CD4-positive, CD25-positive, alpha-beta regulatory T cell (primary cell): ENCODE data around the gene BGLAP. TPM values are rescaled to one million over a fixed set of nuclear protein-coding genes. Genes with fewer than 3 reads are reported as not detected.

Experiments used
- ATAC-seq, 2 donors: fragments of 150-1000 bp; cut with Tn5 transposase; one replicate each; pipeline ENCODE4 v1.10.0; 2021; ENCODE audit warnings: low read depth in 2 of 2, moderate number of reproducible peaks in 2 of 2, moderate library complexity in 1 of 2
- DNase-seq, 3 donors: peaks; one replicate each; pipeline versions ENCODE4 v3.0.0 to v3.0.0-alpha.2; 2012 to 2022; ENCODE audit warnings: mixed read lengths in 1 of 3
- H3K27ac ChIP-seq: one replicate; pipeline ENCODE4 v1.7.0; 2013; ENCODE audit warnings: mild to moderate bottlenecking, low read length; ENCODE audit not compliant: insufficient read depth, poor library complexity, severe bottlenecking
- H3K27me3 ChIP-seq: one replicate; pipeline ENCODE4 v1.7.0; 2013; ENCODE audit warnings: low read length; ENCODE audit not compliant: control insufficient read depth, insufficient read depth
- H3K36me3 ChIP-seq: one replicate; pipeline ENCODE4 v1.7.0; 2013; ENCODE audit warnings: mild to moderate bottlenecking, low read length, moderate library complexity; ENCODE audit not compliant: control insufficient read depth, insufficient read depth
- H3K4me1 ChIP-seq: 2 replicates; pipeline ENCODE4 v1.7.0; 2013; ENCODE audit warnings: mild to moderate bottlenecking, low read length; ENCODE audit not compliant: insufficient read depth, control insufficient read depth, poor library complexity, severe bottlenecking
- H3K4me3 ChIP-seq: one replicate; pipeline ENCODE4 v1.7.0; 2013; ENCODE audit warnings: low read depth, mild to moderate bottlenecking, low read length, moderate library complexity
- H3K9me3 ChIP-seq, 2 experiments: 1 replicate in 1 of 2; 2 replicates in 1 of 2; pipeline ENCODE4 v1.7.0; 2013; ENCODE audit warnings: low read length in 2 of 2, mild to moderate bottlenecking in 1 of 2, moderate library complexity in 1 of 2; ENCODE audit not compliant: control insufficient read depth in 2 of 2
- H3K27ac Mint-ChIP-seq, 3 donors: one replicate each; pipeline ENCODE4 v1.8.0; 2020 to 2022; ENCODE audit warnings: mild to moderate bottlenecking in 3 of 3, mixed read lengths in 3 of 3, moderate library complexity in 2 of 3
- H3K27me3 Mint-ChIP-seq: one replicate; pipeline ENCODE4 v1.8.0; 2022; ENCODE audit warnings: mild to moderate bottlenecking, mixed read lengths
- H3K36me3 Mint-ChIP-seq: one replicate; pipeline ENCODE4 v1.8.0; 2020; ENCODE audit warnings: mixed read lengths
- H3K4me1 Mint-ChIP-seq, 4 donors: one replicate each; pipeline ENCODE4 v1.8.0; 2020 to 2022; ENCODE audit warnings: mixed read lengths in 4 of 4, mild to moderate bottlenecking in 1 of 4
- H3K4me3 Mint-ChIP-seq, 4 donors: one replicate each; pipeline ENCODE4 v1.8.0; 2020 to 2022; ENCODE audit warnings: mild to moderate bottlenecking in 4 of 4, mixed read lengths in 4 of 4, moderate library complexity in 3 of 4
- H3K9me3 Mint-ChIP-seq, 7 donors: one replicate each; pipeline ENCODE4 v1.8.0; 2020 to 2022; ENCODE audit warnings: mixed read lengths in 7 of 7, mild to moderate bottlenecking in 3 of 7, moderate library complexity in 2 of 7
- polyA plus RNA-seq, 4 donors: library from polyadenylated mRNA; unstranded; fragments of 300-500 nt; fragmentation: Illumina TruSeq; gene quantifications; one replicate each; pipeline ENCODE4 v1.2.3, GENCODE V29; 2021
- total RNA-seq: library from RNA; stranded (reverse); gene quantifications from one replicate; pipeline ENCODE4 v1.2.3, GENCODE V29; 2022

Gene BGLAP
- total and polyA plus RNA-seq, 5 donors from 2014 or later, result 1.1 TPM; not detected in 4

DNA sequence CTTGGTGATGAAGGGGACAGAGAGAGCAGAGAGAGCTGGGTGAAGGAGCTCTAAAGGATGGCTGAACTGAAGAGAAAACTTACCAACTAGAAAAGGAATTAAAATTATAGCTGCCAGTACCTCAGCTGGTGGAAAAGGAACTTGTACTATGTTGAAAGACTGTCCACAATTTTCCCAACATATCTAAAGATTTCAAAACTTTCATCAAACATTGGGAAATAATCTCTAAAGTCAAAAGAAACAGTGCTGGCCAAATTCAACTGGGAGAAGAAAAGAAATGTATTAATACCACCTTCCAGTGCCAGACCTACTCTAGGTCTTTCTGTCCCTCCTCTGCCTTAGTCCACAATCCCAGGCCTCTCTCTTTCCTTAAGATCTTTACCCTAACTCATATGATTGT is 34.5 kb downstream of the BGLAP start:
- DNase-seq, result no peak
- no peaks in the 10 kb centered on the region for H3K27me3 ChIP-seq
- H3K9me3 Mint-ChIP-seq, result no peaks in the 10 kb centered on the region
- no peak overlapping the region for H3K4me3 Mint-ChIP-seq
- ATAC-seq, result no peak
- H3K4me1 ChIP-seq, result peaks cover 11% of the 10 kb centered on the region
- peaks cover 42% of the 10 kb centered on the region for H3K36me3 Mint-ChIP-seq
- no peak overlapping the region for H3K4me3 ChIP-seq
- peaks cover 11 to 24% (median 17%) of the 10 kb centered on the region in 4 donors for H3K4me1 Mint-ChIP-seq
- no peaks in the 10 kb centered on the region for H3K27me3 Mint-ChIP-seq
- no peaks in the 10 kb centered on the region for H3K9me3 ChIP-seq
- H3K27ac Mint-ChIP-seq, result no peak overlapping the region
- H3K36me3 ChIP-seq, result peaks cover 73% of the 10 kb centered on the region
- H3K27ac ChIP-seq, result no peak overlapping the region

DNA sequence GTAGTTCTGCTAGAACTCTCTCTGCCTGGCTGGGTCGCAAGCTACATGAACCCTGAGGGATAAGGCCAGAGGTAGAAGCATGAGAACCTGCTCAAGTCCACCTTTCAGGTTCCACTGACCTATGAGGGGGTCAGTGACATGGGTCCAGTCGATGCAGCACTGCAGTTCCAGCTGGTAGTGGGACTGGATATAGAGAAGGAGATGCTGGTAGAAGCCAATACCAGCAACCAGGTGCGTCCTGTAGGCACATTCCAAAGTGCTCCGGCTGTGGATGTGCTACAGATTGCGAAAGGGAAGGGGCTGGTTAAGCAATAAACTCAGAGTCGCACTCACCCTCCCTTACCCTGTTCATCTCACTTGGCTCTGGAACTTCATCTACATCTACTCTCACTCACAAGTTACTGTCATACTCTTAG is 35.0 kb downstream of the BGLAP start:
- no peaks in the 10 kb centered on the region for H3K9me3 ChIP-seq
- peaks cover 16% of the 10 kb centered on the region for H3K4me1 ChIP-seq
- H3K4me3 ChIP-seq, result no peak overlapping the region
- Mint-ChIP-seq H3K36me3 (peaks cover 40% of the 10 kb centered on the region), H3K9me3 (no peaks in the 10 kb centered on the region), H3K27ac (no peak overlapping the region), H3K4me1 (peaks cover 11 to 28% (median 18%) of the 10 kb centered on the region in 4 donors), H3K4me3 (peak overlapping the region in 1 of 4 donors; percentile 12), H3K27me3 (no peaks in the 10 kb centered on the region)
- H3K27me3 ChIP-seq, result no peaks in the 10 kb centered on the region
- H3K27ac ChIP-seq, result no peak overlapping the region
- DNase-seq, result no peak
- ATAC-seq, result no peak
- H3K36me3 ChIP-seq, result peaks cover 69% of the 10 kb centered on the region

DNA sequence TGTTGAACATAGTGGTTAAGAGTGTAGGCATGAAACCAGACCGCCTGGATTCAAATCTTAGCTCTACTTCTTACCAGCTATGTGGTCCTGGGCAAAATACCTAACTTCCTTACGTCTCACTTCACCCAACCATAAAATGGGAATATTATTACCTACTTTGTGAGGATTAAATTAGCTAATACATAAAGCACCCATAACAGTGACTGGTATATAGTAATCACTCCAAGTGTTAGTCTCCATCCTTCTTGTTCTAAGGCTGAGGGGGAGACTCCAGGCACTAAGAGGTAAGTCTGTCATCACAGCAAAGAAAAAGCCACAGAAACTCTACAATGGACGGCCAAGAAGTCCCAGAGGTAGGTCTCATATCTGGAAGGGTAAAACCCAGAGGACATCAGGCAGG is 37.9 kb downstream of the BGLAP start:
- no peak for ATAC-seq
- no peak overlapping the region for H3K4me3 ChIP-seq
- H3K27me3 Mint-ChIP-seq, result no peaks in the 10 kb centered on the region

DNA sequence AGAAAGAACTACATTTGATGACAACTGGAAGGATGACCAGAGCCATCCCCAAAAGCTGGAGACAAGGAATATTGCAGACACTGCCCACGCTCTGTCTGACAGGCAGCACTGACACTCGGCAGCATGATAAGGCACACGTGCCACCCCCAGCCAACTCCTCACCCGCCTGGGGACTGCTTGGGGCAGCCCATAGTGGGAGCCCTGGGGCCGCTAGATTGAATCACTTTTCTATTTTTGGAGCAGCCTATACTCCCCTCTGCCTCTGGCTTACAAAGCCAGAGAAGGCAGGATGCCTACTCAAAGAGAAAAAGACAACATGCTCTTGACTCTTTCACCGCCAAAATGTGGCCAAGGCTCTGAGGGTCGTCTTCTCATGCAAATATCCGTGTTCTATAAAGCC is 39.3 kb downstream of the BGLAP start:
- Mint-ChIP-seq H3K27ac (peak overlapping the region; percentile 52 to 96 (median 82)), H3K27me3 (no peaks in the 10 kb centered on the region), H3K36me3 (peaks cover 17% of the 10 kb centered on the region), H3K4me3 (peak overlapping the region; percentile 93 to 99 (median 98)), H3K4me1 (peaks cover 18 to 50% (median 30%) of the 10 kb centered on the region in 4 donors), H3K9me3 (no peaks in the 10 kb centered on the region)
- Histone ChIP-seq H3K27ac (peak overlapping the region; percentile 90), H3K4me1 (peaks cover 28% of the 10 kb centered on the region), H3K9me3 (no peaks in the 10 kb centered on the region), H3K36me3 (peaks cover 31% of the 10 kb centered on the region), H3K27me3 (no peaks in the 10 kb centered on the region), H3K4me3 (peak overlapping the region; percentile 97)
- DNase-seq (peak in 2 of 3 donors; percentile 14 to 36), ATAC-seq (no peak)

More for the DNA sequence above, 37.9 kb downstream of the BGLAP start:
- no peak for DNase-seq
- Mint-ChIP-seq H3K9me3 (no peaks in the 10 kb centered on the region), H3K27ac (peak overlapping the region in 2 of 3 donors; percentile 43 to 80), H3K4me3 (peak overlapping the region; percentile 26 to 99 (median 58)), H3K4me1 (peaks cover 18 to 50% (median 29%) of the 10 kb centered on the region in 4 donors), H3K36me3 (peaks cover 19% of the 10 kb centered on the region)
- no peaks in the 10 kb centered on the region for H3K9me3 ChIP-seq
- H3K36me3 ChIP-seq, result peaks cover 41% of the 10 kb centered on the region
- no peak overlapping the region for H3K27ac ChIP-seq
- H3K4me1 ChIP-seq, result peaks cover 28% of the 10 kb centered on the region
- H3K27me3 ChIP-seq, result no peaks in the 10 kb centered on the region

DNA sequence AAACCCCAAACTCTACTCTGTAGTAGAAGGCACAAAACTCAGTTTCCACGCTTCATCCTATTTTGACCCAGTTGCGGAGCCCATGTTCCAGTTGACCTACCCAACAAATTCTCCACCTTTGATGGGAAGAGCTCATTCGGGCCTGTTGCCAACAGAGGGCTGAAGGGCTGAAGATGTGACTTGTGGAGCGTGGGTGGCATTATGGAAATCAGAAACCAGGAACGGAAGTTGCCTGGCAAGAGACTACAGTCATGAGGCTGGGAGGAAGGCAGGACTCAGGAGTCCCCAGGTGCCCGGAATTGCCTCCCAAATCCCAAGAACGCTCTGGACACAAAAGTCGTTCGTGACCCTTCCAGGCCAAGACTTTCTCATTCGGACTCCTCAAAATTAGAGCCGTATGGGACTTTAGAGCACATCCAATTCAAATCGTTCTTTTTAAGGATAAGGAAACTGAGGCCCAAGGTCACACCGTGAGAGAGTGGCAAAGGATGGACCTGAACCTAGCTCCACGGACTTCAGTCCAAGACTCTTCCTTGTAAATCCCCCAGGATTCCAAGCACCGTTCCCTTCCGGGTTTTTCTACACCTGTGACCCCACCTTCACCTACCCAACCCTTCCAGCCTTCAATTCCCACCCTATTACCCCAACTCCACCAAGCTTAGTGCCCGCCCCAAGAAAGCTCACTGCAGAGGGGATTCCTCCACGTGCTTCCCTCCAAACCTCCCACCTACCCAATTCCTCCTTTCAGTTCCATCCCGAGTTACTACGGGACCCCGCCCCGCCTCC is 39.9 kb downstream of the BGLAP start:
- Histone ChIP-seq H3K9me3 (no peaks in the 10 kb centered on the region), H3K27me3 (no peaks in the 10 kb centered on the region), H3K4me1 (peaks cover 28% of the 10 kb centered on the region), H3K36me3 (peaks cover 27% of the 10 kb centered on the region), H3K4me3 (peak overlapping the region; percentile 97), H3K27ac (peak overlapping the region; percentile 90)
- no peak for ATAC-seq
- no peaks in the 10 kb centered on the region for H3K9me3 Mint-ChIP-seq
- peak overlapping the region; percentile 79 to 96 (median 82) for H3K27ac Mint-ChIP-seq
- no peaks in the 10 kb centered on the region for H3K27me3 Mint-ChIP-seq
- peak overlapping the region; percentile 93 to 99 (median 98) for H3K4me3 Mint-ChIP-seq
- DNase-seq, result peak in 1 of 3 donors; percentile 14
- H3K36me3 Mint-ChIP-seq, result peaks cover 13% of the 10 kb centered on the region
- H3K4me1 Mint-ChIP-seq, result peaks cover 18 to 50% (median 30%) of the 10 kb centered on the region in 4 donors

DNA sequence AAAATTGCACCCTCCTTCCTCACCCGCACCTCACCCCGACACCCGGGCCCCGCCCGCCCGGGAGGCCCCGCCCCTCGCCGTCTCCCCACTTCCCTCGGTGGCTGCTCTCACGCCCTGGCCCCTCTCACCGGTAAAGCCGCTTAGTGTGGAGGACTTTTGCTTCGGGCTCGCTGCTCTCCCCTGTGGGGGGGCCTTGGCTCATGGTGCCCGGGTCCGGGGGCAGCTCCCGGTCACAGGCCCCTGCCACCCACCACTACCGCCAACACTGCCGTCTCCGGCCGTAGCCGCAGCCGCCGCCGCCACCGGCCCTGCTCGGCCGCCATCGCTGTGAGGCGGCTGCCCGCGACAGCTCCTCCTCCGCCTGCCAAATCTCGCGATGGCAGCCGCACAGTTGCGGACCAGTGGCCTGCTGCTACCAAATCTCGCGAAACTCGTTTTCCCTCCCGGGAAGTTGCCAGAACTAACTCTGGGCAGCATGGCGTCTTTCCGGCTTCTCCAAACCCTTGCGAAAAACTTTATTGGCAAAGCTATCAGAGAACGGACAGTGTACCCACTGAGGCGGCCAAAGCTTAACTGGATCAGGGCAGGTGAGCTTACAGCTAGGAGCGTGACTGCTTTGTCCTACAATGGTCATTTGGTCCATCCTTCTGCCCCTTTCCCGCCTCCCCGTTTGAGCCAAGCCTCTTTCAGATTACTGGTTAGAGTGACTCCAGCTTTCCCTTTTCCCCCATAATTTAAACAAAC is 40.7 kb downstream of the BGLAP start, which contains the start of gene SMG5:
TSS of gene SMG5 (minus strand) at position 347 of the 744 bp plus-strand sequence. CDS start at position 202, 145 bp downstream.
- Histone ChIP-seq H3K4me3 (peak within 1 kb of the TSS; percentile 97), H3K4me1 (peaks cover 28% of the 10 kb centered on the region), H3K27ac (peak within 1 kb of the TSS; percentile 90), H3K27me3 (no peaks in the 10 kb centered on the region), H3K36me3 (peaks cover 20% of the 10 kb centered on the region), H3K9me3 (no peaks in the 10 kb centered on the region)
- Mint-ChIP-seq H3K27ac (peak within 1 kb of the TSS; percentile 95 to 97 (median 96)), H3K4me3 (peak within 1 kb of the TSS; percentile 93 to 99 (median 98)), H3K4me1 (peaks cover 18 to 50% (median 30%) of the 10 kb centered on the region in 4 donors), H3K27me3 (no peaks in the 10 kb centered on the region), H3K9me3 (no peaks in the 10 kb centered on the region), H3K36me3 (peaks cover 7% of the 10 kb centered on the region)
- ATAC-seq, result peak; percentile 95
- peak; percentile 95 to 99 (median 98) for DNase-seq

DNA sequence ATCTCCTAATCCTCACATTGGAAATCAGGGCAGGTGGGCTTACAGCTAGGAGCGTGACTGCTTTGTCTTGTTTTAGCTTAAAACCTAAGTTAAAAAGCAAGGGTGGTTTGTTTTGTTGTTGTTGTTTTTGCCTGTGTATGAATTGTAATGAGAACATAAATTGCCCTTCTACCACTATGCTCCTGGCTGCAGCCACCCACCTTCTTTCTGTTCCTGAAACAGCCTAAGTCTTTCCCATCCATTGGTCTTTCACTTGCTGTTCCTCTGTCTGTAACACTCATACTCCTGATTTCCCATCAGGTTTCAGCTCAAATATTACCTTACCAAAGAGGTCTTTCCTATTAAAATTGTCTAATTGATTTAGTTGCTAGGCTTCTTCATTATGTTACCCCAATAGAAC is 41.5 kb downstream of the BGLAP start:
- H3K4me3 Mint-ChIP-seq, result peak overlapping the region; percentile 93 to 99 (median 98)

More for the DNA sequence above, 41.5 kb downstream of the BGLAP start:
- Histone ChIP-seq H3K36me3 (peaks cover 12% of the 10 kb centered on the region), H3K4me1 (peaks cover 28% of the 10 kb centered on the region), H3K4me3 (peak overlapping the region; percentile 97), H3K27me3 (no peaks in the 10 kb centered on the region), H3K9me3 (no peaks in the 10 kb centered on the region), H3K27ac (no peak overlapping the region)
- no peaks in the 10 kb centered on the region for H3K9me3 Mint-ChIP-seq
- DNase-seq (no peak), ATAC-seq (no peak)
- H3K4me1 Mint-ChIP-seq, result peaks cover 18 to 47% (median 30%) of the 10 kb centered on the region in 4 donors
- peak overlapping the region in 2 of 3 donors; percentile 95 to 96 for H3K27ac Mint-ChIP-seq
- H3K36me3 Mint-ChIP-seq, result no peaks in the 10 kb centered on the region
- H3K27me3 Mint-ChIP-seq, result no peaks in the 10 kb centered on the region
